Ishikawa (cell line): Measurements from ENCODE around the gene SLC17A7.

Experiments used
- CEBPB ChIP-seq: IDR thresholded peaks from 2 replicates; pipeline ENCODE4 v1.6.1; 2012
- CREB1 ChIP-seq: IDR thresholded peaks from 2 replicates; pipeline ENCODE4 v1.6.1; 2012; ENCODE audit warnings: low read depth
- EP300 ChIP-seq: IDR thresholded peaks from 2 replicates; pipeline ENCODE4 v1.6.1; 2012; ENCODE audit warnings: borderline replicate concordance
- FOXM1 ChIP-seq: IDR thresholded peaks from 2 replicates; pipeline ENCODE4 v1.6.1; 2012; ENCODE audit warnings: low read depth, borderline replicate concordance
- RAD21 ChIP-seq: IDR thresholded peaks from 2 replicates; pipeline ENCODE4 v1.6.1; 2012; ENCODE audit warnings: low read depth
- YY1 ChIP-seq: IDR thresholded peaks from 2 replicates; pipeline ENCODE4 v1.6.1; 2012; ENCODE audit warnings: low read depth
- ZBTB7A ChIP-seq: IDR thresholded peaks from 2 replicates; pipeline ENCODE4 v1.6.1; 2012; ENCODE audit warnings: low read depth
- TF ChIP-seq, protein P1 (sequence below): IDR thresholded peaks from 2 replicates; pipeline ENCODE4 v1.6.1; 2012; ENCODE audit warnings: low read depth, mild to moderate bottlenecking
- TF ChIP-seq, protein P2 (sequence below): IDR thresholded peaks from 2 replicates; pipeline ENCODE4 v1.6.1; 2012

DNA sequence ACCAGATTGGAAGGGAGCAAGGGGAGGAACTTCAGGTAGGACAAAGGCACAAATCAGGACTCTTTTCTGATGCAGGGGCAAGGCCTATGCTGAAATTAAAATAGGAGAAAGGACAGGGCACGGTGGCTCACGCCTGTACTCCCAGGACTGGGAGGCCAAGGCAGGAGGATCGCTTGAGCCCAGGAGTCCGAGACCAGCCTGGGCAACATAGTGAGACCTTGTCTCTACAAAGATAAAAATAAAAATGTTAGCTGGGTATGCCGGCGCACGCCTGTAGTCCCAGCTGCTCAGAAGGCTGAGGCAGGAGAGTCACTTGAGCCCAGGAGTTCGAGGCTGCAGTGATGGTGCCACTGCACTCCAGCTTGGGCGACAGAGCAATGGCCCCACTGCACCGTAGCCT is 5.7 kb downstream of the SLC17A7 start:
- TF ChIP-seq CREB1 = no peak
- TF ChIP-seq YY1 = no peak
- TF ChIP-seq CEBPB = no peak
- TF ChIP-seq, protein P1, sequence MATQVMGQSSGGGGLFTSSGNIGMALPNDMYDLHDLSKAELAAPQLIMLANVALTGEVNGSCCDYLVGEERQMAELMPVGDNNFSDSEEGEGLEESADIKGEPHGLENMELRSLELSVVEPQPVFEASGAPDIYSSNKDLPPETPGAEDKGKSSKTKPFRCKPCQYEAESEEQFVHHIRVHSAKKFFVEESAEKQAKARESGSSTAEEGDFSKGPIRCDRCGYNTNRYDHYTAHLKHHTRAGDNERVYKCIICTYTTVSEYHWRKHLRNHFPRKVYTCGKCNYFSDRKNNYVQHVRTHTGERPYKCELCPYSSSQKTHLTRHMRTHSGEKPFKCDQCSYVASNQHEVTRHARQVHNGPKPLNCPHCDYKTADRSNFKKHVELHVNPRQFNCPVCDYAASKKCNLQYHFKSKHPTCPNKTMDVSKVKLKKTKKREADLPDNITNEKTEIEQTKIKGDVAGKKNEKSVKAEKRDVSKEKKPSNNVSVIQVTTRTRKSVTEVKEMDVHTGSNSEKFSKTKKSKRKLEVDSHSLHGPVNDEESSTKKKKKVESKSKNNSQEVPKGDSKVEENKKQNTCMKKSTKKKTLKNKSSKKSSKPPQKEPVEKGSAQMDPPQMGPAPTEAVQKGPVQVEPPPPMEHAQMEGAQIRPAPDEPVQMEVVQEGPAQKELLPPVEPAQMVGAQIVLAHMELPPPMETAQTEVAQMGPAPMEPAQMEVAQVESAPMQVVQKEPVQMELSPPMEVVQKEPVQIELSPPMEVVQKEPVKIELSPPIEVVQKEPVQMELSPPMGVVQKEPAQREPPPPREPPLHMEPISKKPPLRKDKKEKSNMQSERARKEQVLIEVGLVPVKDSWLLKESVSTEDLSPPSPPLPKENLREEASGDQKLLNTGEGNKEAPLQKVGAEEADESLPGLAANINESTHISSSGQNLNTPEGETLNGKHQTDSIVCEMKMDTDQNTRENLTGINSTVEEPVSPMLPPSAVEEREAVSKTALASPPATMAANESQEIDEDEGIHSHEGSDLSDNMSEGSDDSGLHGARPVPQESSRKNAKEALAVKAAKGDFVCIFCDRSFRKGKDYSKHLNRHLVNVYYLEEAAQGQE = no peak
- no peak for TF ChIP-seq EP300
- TF ChIP-seq RAD21 = no peak
- TF ChIP-seq FOXM1 = no peak
- TF ChIP-seq, protein P2, sequence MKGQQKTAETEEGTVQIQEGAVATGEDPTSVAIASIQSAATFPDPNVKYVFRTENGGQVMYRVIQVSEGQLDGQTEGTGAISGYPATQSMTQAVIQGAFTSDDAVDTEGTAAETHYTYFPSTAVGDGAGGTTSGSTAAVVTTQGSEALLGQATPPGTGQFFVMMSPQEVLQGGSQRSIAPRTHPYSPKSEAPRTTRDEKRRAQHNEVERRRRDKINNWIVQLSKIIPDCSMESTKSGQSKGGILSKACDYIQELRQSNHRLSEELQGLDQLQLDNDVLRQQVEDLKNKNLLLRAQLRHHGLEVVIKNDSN = no peak
- TF ChIP-seq ZBTB7A = no peak
